ENCODE results near the gene YAE1.

GRCh38 chr7:39615350-39615975 lies 49.3 kb downstream of the YAE1 start:
- TF ChIP-seq CTCF (IDR thresholded peaks at IDR 0.05) = no peak
- TF ChIP-seq POLR2A (IDR thresholded peaks at IDR 0.05) = no peak
